NCI-H2227 treated with DMSO at 0.1 percent for 48 hours (cell line): Measurements from ENCODE around the gene FHAD1.

Experiments used
- DNase-seq: peaks from one replicate; lab custom pipeline; 2025; lab: John Stamatoyannopoulos, UW

The FHAD1 gene

GRCh38 chr1:15326691-15327588, 79.9 kb downstream of the FHAD1 start:
- peak; percentile 93 for DNase-seq

DNA sequence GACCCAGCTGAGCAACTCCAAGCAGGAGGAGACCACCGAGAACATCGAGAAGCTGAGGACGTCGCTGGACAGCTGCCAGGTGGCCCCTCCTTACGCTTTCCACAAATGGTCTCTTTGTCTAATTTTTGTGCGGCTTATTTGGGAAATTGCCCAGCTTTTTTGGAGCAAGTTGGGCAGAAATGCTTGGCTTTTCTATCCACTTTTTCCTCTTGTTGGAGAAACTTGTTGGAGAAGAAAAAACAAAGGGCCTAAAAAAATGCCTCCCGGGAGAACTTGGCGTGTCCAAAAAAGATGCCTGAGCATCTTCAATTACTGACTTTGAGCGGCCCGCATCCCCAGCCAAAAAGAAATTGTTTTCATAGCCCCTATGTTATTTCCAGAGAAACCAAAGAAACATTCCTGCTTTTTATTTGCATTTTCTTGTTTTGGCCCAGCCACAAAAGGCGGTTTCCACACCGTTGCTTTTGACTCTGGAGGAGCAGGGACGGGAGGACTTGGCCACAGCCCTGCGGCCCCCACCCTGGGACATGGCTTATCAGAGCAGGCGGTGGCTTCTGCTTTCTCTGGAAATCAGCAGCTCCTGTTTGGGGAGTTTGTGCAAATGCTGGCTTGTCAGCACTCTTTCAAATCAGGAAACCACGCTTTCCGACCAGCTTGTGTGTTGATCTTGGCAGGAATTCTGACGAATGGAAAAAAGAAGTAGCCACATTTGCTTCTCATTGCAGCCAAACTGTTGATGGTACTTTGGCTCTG, 81.5 kb downstream of the FHAD1 start:
- no peak for DNase-seq

DNA sequence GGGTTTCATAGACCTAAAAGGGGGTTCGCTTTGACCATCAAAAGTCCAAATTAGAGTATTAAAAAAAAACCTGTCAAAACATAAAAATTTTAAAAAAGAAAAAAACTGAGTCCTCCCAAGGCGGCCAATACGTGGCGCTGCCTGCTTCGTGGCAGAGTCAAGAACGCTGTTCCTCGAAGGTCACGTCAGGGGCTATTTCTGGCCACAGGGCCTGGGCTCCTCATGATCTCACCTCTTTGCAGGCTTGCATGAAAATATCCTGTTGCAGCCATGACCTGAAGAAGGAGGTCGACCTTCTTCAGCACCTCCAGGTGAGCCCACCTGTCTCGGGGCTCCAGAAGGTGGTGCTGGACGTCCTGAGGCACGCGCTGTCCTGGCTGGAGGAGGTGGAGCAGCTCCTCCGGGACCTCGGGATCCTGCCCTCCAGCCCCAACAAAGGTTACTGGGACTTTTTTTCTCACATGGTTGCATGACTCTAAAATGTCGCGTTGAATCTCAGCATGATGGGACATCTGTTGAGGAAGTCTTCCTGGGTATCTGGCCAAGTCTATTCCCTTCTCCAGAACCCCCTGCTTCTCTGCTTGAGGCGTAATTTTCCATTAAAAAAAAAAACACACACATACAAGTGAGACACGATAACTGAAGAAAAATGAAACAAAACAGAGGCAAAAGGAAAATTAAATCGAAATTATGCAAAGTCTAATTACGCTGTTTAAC, 82.2 kb downstream of the FHAD1 start:
- no peak for DNase-seq

DNA sequence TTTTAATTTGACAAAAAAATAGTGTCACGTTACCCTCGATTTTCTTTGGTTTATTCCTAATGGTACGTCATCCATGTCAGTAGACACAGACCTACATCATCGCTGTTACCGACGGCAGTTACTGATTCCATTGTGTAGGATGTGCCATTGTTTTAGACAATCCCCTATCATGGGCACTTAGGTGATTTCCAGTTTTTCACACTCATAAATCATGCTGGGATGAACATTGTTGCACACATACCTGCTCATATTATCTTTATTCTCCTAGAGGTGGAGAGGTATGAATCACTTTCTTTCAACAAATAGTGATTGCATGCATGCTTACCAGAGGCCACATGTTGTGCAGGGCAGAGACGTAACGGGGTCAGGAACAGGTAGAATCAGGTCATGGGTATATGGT, 83.0 kb downstream of the FHAD1 start:
- no peak for DNase-seq

GRCh38 chr1:15331180-15331579, 84.2 kb downstream of the FHAD1 start:
- DNase-seq, result no peak

DNA sequence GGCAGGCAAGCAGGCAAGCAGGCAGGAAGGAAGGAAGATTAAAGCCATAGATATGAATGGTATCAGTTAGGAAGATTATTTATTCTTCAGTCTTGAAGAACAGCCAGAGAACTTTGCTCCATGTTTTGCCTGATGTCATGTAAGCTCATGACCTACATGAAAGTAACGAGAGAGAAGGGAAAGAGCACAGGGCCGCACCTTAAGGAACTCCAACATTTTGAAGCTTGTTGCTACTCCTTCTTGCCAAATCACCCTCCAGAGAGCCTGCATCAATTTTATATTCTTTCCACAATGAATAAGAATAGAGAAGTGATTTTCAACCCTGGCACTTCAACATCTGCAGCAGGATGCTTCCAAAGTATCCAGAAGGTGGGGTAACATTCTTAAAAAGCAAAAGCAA, 84.7 kb downstream of the FHAD1 start:
- no peak for DNase-seq

DNA sequence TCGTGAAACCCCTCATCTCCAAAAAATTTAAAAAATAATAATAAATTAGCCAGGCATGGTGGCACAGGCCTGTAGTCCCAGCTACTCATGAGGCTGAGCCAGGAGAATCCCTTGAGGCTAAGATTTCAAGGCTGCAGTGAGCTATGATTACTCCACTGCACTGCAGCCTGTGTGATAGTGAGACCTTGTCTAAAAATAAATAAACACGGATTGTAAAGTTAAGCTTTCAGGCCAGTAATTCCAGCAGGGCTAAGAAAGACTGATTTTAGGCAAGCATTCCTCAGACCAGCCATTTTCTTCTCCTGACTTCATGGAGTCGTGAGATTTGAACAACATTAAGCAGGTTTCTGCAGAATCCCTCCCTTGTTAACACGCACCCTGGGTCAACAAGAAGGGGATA, 85.5 kb downstream of the FHAD1 start:
- no peak for DNase-seq

DNA sequence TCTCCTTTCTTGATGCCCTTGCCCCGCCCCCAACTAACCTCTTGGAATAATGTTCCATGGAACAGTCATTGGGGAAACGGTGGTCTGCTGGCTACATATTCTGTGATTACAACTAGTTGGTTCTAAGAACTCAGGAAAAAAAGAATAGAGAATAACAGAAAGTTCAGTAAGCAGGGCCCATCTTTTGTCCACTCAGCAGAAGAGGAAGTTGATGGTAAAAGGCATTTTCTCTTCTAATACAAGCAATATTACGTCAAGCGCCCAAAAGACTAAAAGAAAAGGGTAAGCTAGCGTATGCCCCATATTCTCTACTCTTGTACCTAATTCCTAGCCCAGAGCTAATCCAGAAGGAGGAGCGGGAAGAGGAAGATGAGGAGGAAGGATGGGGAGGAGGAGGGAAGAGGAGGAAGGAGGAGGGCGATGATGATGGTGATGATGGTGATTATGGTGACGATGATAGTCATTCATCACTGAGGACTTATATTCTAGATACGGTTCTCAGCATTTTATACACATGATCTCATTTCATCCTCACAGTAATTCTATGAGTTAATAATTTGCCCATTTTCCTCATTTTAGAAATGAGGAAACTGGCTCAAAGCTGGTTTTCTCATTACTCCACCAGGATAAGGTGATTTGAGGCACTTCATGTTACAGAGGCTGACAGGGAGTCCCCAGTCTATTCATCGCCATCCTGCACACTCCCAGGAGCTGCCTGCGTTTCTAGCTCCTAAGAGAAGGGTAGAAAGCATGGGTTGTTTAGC, 86.1 kb downstream of the FHAD1 start:
- DNase-seq, result no peak

- DNase-seq, result no peak
Measured at GRCh38 chr1:15334995-15335394, 88.0 kb downstream of the FHAD1 start.

DNA sequence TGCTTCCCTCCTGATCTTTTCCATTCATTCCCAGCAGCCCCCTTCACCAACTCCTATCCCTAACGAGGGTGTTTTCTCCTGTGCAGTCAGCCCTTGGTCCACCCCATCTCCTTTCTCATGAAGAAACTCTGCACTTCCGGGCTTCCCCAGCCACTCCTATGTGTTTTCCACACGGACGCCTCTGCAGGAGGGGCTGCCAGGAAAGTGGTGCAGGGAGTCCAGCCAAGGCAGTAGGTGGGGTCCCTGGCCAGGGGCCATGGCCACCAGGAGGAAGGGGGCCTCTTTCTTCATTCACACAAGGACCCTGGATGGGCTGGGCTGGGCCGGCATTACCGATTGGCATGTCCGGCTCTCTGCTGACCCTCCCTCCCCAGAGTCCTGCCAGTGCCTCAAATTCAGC, 89.8 kb downstream of the FHAD1 start:
- no peak for DNase-seq

- no peak for DNase-seq
Measured at GRCh38 chr1:15337656-15338402, 90.8 kb downstream of the FHAD1 start.

DNA sequence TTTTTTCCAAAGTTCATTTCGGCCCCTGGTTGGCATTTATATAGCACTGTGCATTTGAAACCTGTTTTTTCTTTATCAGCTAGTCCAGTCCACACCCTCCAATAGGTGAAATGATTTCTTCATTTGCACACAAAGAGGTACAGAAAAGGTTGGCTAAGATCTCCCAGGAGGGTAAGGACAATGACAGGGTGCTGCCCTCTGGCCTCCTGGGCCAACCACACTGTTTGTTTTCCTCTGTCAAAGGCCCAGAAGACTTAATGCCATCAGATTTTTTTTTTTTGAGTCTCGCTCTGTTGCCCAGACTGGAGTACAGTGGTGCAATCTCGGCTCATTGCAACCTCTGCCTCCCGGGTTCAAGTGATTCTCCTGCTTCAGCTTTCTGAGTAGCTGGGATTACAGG, 92.5 kb downstream of the FHAD1 start:
- no peak for DNase-seq

DNA sequence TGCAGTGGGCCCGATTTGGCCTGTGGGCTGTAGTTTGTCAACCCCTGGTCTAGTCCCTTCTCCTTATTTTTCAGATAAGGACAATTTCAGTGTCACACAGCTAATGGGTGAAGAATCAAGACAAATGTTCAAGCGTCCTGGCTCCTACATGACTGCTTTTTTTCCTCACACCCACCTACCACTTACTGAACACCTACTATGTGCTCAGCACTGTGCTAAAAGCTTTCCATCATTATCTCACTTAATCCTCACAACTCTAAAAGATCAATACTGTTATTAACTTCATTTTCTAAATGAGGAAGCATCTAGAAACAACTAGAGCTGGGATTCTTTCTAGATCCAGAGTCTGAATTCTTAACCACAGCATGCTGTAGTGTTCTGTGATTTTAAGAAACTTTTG, 94.2 kb downstream of the FHAD1 start:
- no peak for DNase-seq

- no peak for DNase-seq
Measured at GRCh38 chr1:15341634-15342407, 94.8 kb downstream of the FHAD1 start.

DNA sequence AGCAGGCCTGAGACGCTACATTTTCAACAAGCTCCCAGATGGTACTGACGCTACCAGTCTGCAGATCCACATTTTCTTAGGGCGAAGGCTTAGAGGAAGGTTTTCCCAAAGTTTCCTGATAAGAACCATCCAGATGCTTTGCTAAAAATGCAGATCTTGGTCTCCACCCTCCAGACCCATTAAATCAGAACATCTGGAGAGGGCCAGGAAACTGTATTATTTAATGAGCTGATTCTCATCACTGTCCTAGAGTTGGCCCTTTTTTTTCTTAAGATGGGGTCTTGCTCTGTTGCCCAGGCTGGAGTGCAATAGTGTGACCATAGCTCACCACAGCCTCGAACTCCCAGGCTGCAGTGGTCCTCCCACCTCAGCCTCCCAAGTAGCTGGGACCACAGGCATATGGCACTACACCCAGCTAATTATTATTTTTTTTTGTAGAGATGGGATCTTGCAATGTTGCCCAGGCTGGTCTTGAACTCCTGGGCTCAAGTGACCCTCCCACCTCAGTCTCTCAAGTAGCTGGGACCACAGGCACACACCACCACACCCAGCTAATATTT, 95.5 kb downstream of the FHAD1 start:
- DNase-seq, result no peak

DNA sequence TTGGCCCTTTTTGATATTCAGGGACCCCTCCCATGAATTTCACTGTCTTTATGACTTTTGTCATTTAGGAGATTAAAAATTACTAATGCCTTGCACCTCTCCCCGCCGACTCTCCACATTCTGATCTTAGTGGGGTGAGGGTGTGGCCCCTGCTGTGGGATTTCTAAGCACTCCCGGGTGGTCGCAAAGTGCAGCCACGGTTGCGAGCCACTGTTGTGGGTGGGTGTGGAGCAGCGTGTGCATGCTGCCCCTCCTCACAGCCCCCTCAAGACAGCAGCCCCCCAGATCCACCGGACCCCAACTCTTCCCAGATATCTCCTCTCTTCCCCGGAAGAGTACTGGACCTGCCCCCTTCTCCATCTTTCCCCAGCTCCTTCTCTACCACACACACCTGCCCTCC, 96.1 kb downstream of the FHAD1 start:
- no peak for DNase-seq

DNA sequence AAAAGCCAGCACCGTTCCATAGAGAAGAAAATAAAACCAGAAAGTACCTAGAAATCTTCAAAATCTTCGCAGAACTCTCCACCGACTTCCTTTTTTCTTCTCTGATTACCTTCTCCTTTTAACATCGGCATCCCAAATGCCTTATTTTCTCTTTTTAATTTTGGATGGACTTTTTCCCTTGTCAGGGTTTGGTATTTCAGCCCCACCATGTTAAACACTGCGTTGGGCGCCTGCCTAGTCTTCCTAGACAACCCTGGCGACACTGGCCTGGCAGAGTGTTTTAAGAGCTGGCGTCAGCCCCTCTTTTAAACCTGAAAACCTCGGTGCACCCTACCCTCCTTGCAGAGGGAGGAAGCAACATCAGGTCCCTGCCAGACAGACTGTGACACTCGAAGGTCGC, 96.7 kb downstream of the FHAD1 start:
- DNase-seq, result peak; percentile 63

GRCh38 chr1:15344380-15344779, 97.4 kb downstream of the FHAD1 start:
- DNase-seq, result no peak

DNA sequence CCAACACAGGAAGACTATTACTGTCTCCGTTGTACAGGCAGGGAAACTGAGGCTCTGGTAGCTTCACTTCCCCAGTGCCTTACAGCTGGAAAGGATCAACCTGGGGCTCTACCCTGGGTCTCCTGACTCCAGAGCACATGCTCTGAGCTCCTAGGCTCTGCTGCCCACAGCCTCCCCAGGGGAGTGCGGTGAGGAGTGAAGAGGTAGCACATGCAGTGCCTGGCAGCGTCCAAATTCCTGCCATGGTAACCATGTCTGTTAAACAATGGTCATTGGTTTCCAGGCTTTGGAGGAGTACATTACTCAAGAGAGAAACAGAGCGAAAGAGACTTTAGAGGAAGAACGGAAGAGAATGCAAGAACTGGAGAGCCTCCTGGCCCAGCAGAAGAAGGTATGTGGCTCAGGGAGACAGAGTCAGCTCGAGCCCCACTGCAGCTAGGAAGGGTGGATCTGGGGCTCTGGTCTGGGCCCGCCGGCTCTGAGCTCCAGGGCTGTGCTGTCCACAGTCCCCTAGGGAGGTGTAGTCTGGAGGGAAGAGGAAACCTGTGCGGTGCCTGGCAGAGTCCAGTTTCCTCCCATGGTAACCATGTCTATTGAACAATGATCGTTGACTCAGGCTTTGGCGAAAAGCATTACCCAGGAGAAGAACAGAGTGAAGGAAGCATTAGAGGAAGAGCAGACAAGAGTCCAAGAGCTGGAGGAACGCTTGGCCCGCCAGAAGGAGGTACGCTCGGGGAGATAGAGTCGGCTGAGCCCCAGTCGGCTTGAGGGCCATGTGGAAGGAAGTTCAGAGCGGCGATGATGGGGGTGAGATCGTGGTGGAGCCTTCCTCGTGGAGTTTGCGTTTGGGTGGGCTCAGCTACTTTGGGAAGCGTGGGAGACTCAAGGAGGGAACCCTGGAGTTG, 98.0 kb downstream of the FHAD1 start:
- no peak for DNase-seq
